ENCODE measurements around the gene GPX4. TPM values are rescaled to one million over a fixed set of nuclear protein-coding genes. Genes with fewer than 3 reads are reported as not detected.
A peak's percentile ranks its signal among the peaks of the same experiment; 100 is the strongest.

GPX4 gene
- polyA plus RNA-seq, 3 donors, result 459 to 508 (median 493) TPM

DNA sequence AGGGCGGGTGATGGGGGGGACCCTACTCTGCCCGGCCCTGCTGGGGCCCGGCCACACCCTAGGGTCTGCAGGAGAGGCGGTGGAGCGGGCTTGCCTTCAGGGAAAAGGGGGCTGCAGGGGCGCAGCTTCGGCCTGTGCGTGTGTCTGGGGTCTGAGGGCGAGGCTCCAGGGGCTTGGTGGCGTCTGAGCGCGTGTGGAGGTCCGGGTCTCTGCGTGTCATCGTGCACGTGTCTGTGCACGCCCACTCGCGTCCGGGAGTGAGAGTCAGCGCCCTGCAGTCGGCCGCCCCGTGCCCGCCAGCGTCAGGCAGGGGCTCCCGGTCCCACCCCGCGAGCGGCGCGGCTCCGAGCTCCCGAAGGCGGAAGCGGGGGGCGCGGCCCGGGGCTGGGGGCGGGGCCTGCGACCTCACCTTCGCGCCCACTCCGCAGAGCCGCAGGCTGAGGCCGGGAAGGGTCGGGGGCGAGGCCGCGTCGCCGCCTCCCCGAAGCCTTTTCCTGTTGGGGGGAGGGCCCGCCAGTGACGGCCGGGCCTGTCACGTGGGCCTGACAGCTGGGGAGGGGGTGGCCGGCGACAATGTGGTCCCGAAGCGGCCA is 37.0 kb upstream of the GPX4 start, which contains the start of gene ARHGAP45:
Gene ARHGAP45, plus strand, starts transcription at position 420 of the 593 bp plus-strand sequence. CDS start 239 bp downstream, outside the sequence.
- Mint-ChIP-seq H3K4me3 (peak within 1 kb of the TSS; percentile 90 to 95), H3K27me3 (ENCODE audit: low read depth in 3 of 3) (peaks cover 0 to 3% (median 2%) of the 10 kb centered on the region in 3 donors), H3K9me3 (peaks cover 0 to 5% (median 0%) of the 10 kb centered on the region in 7 donors), H3K4me1 (peaks cover 51% of the 10 kb centered on the region), H3K36me3 (peaks cover 14 to 30% of the 10 kb centered on the region in 2 donors), H3K27ac (peak within 1 kb of the TSS; percentile 84 to 98 (median 93))
- Histone ChIP-seq H3K36me3 (replicated peaks in 1 of 2; ENCODE audit: control insufficient read depth in 1 of 2, insufficient read depth in 2 of 2, low read length in 2 of 2) (peaks cover 15 to 17% of the 10 kb centered on the region in 2 donors), H3K4me3 (replicated peaks in 1 of 3; ENCODE audit: low read depth in 2 of 3, low read length in 3 of 3) (peak within 1 kb of the TSS; percentile 93 to 100 (median 98)), H3K9me3 (replicated peaks in 1 of 2; ENCODE audit: control insufficient read depth in 1 of 2, insufficient read depth in 1 of 2, low read length in 2 of 2) (no peaks in the 10 kb centered on the region), H2AFZ (ENCODE audit: insufficient read depth, low read depth, low read length, poor library complexity, severe bottlenecking) (peak within 1 kb of the TSS; percentile 21), H3K79me2 (ENCODE audit: insufficient read depth, low read length) (peaks cover 54% of the 10 kb centered on the region), H3K4me1 (ENCODE audit: control insufficient read depth in 1 of 2, insufficient read depth in 2 of 2, low read length in 2 of 2) (peaks cover 59 to 79% of the 10 kb centered on the region in 2 donors), H3K27me3 (ENCODE audit: control insufficient read depth in 2 of 2, insufficient read depth in 2 of 2, low read length in 2 of 2) (no peaks in the 10 kb centered on the region), H4K20me1 (ENCODE audit: insufficient read depth, low read length) (peaks cover 67% of the 10 kb centered on the region), H3K9ac (ENCODE audit: insufficient read depth, low read length, poor library complexity, severe bottlenecking) (peak within 1 kb of the TSS; percentile 97), H3K4me2 (replicated peaks; ENCODE audit: extremely low read depth, low read length, poor library complexity, severe bottlenecking) (peak within 1 kb of the TSS; percentile 99), H3K27ac (ENCODE audit: low read depth in 1 of 2, low read length in 2 of 2) (peak within 1 kb of the TSS; percentile 89 to 93)
- 2% methylated on average over 51 of the region's 61 CpGs for WGBS (ENCODE audit: insufficient coverage)
- peak; percentile 40 to 78 (median 71) for DNase-seq
- intact Hi-C loops (cut with micrococcal nuclease), result loop anchor here (5.0 kb wide), 2 partner anchors 35 to 45 kb away; partner anchors contain the start of genes GPX4 (in 2 of the 2), RNU6-2 (in 1 of the 2) and TMEM259 (in 1 of the 2)
- TF ChIP-seq, protein P1, sequence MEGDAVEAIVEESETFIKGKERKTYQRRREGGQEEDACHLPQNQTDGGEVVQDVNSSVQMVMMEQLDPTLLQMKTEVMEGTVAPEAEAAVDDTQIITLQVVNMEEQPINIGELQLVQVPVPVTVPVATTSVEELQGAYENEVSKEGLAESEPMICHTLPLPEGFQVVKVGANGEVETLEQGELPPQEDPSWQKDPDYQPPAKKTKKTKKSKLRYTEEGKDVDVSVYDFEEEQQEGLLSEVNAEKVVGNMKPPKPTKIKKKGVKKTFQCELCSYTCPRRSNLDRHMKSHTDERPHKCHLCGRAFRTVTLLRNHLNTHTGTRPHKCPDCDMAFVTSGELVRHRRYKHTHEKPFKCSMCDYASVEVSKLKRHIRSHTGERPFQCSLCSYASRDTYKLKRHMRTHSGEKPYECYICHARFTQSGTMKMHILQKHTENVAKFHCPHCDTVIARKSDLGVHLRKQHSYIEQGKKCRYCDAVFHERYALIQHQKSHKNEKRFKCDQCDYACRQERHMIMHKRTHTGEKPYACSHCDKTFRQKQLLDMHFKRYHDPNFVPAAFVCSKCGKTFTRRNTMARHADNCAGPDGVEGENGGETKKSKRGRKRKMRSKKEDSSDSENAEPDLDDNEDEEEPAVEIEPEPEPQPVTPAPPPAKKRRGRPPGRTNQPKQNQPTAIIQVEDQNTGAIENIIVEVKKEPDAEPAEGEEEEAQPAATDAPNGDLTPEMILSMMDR (IDR thresholded peaks at IDR 0.05), result no peak

- peak overlapping the region; percentile 93 to 100 (median 98) for H3K4me3 ChIP-seq (replicated peaks in 1 of 3; ENCODE audit: low read depth in 2 of 3, low read length in 3 of 3)
- peak overlapping the region; percentile 89 to 93 for H3K27ac ChIP-seq (ENCODE audit: low read depth in 1 of 2, low read length in 2 of 2)
- H3K36me3 ChIP-seq (replicated peaks in 1 of 2; ENCODE audit: control insufficient read depth in 1 of 2, insufficient read depth in 2 of 2, low read length in 2 of 2), result peaks cover 21% of the 10 kb centered on the region in 2 donors
- H3K4me1 ChIP-seq (ENCODE audit: control insufficient read depth in 1 of 2, insufficient read depth in 2 of 2, low read length in 2 of 2), result peaks cover 65 to 85% of the 10 kb centered on the region in 2 donors
- Mint-ChIP-seq H3K36me3 (peaks cover 20 to 36% of the 10 kb centered on the region in 2 donors), H3K4me1 (peaks cover 57% of the 10 kb centered on the region), H3K27me3 (ENCODE audit: low read depth in 3 of 3) (peaks cover 0 to 3% (median 2%) of the 10 kb centered on the region in 3 donors), H3K9me3 (peaks cover 0 to 5% (median 0%) of the 10 kb centered on the region in 7 donors), H3K4me3 (peak overlapping the region; percentile 90 to 95), H3K27ac (peak overlapping the region; percentile 84 to 98 (median 93))
- TF ChIP-seq, protein P1 (IDR thresholded peaks at IDR 0.05), result no peak
- H2AFZ ChIP-seq (ENCODE audit: insufficient read depth, low read depth, low read length, poor library complexity, severe bottlenecking), result no peak overlapping the region
- H3K4me2 ChIP-seq (replicated peaks; ENCODE audit: extremely low read depth, low read length, poor library complexity, severe bottlenecking), result peak overlapping the region; percentile 99
- H3K79me2 ChIP-seq (ENCODE audit: insufficient read depth, low read length), result peaks cover 60% of the 10 kb centered on the region
- peak in 1 of 3 donors; percentile 51 for DNase-seq
- H3K9me3 ChIP-seq (replicated peaks in 1 of 2; ENCODE audit: control insufficient read depth in 1 of 2, insufficient read depth in 1 of 2, low read length in 2 of 2), result no peaks in the 10 kb centered on the region
- no peaks in the 10 kb centered on the region for H3K27me3 ChIP-seq (ENCODE audit: control insufficient read depth in 2 of 2, insufficient read depth in 2 of 2, low read length in 2 of 2)
- intact Hi-C loops (cut with micrococcal nuclease), result loop anchor here (5.0 kb wide), 2 partner anchors 35 to 45 kb away; partner anchors contain the start of genes GPX4 (in 2 of the 2), RNU6-2 (in 1 of the 2) and TMEM259 (in 1 of the 2)
- peaks cover 72% of the 10 kb centered on the region for H4K20me1 ChIP-seq (ENCODE audit: insufficient read depth, low read length)
- WGBS (ENCODE audit: insufficient coverage), result 0% methylated on average over 29 of the region's 38 CpGs
- H3K9ac ChIP-seq (ENCODE audit: insufficient read depth, low read length, poor library complexity, severe bottlenecking), result peak overlapping the region; percentile 97
Observed at GRCh38 chr19:1067341-1067957, 36.3 kb upstream of the GPX4 start.

Measured in CD14-positive monocyte (primary cell).